WTC11 (cell line): ENCODE data around the gene CIC. TPM values are rescaled to one million over a fixed set of nuclear protein-coding genes. Genes with fewer than 3 reads are reported as not detected.

Source experiments
- ATAC-seq: fragments of 200-7000 bp; cut with Tn5 transposase; 2 replicates; pipeline ENCODE4 v1.10.0; 2021; ENCODE audit warnings: mild to moderate bottlenecking, moderate library complexity
- Bru-seq: library from RNA; stranded (reverse); fragments of 400-500 nt; gene quantifications from one replicate; lab custom pipeline; 2021; lab: Mats Ljungman, UMichigan
- CTCF ChIA-PET: fragments of 300-600 bp; sonication (Branson Sonifier 250); formaldehyde crosslinking; loops from one replicate; lab custom pipeline; 2021; ENCODE audit warnings: antibody characterized with exemption; lab: Charles Lee
- POLR2A ChIA-PET: fragments of 350-600 bp; sonication (Branson Sonifier 250); formaldehyde crosslinking; loops from one replicate; lab custom pipeline; 2021; ENCODE audit warnings: antibody characterized with exemption; lab: Charles Lee
- DNase-seq: peaks from one replicate; pipeline ENCODE4 v3.0.0; 2021; ENCODE audit warnings: low spot score
- H3K27ac Mint-ChIP-seq: 2 replicates; pipeline ENCODE4 v1.8.0; 2021; ENCODE audit warnings: mixed read lengths
- H3K27me3 Mint-ChIP-seq: 2 replicates; pipeline ENCODE4 v1.8.0; 2021; ENCODE audit warnings: low read depth, mild to moderate bottlenecking, moderate library complexity, mixed read lengths
- H3K36me3 Mint-ChIP-seq: 2 replicates; pipeline ENCODE4 v1.8.0; 2021; ENCODE audit warnings: mixed read lengths
- H3K4me1 Mint-ChIP-seq: 2 replicates; pipeline ENCODE4 v1.8.0; 2022; ENCODE audit warnings: mixed read lengths
- H3K4me3 Mint-ChIP-seq: 2 replicates; pipeline ENCODE4 v1.8.0; 2021; ENCODE audit warnings: mild to moderate bottlenecking, moderate library complexity, mixed read lengths
- H3K9me3 Mint-ChIP-seq: 2 replicates; pipeline ENCODE4 v1.8.0; 2021; ENCODE audit warnings: mixed read lengths
- ARID4B ChIP-seq: sonication (generic); formaldehyde crosslinking; IDR thresholded peaks from 2 replicates; pipeline ENCODE4 v1.8.0; 2023; ENCODE audit warnings: missing genetic modification reagents, mild to moderate bottlenecking, borderline replicate concordance
- CREM ChIP-seq: sonication (generic); formaldehyde crosslinking; IDR thresholded peaks from 2 replicates; pipeline ENCODE4 v1.8.1; 2022; ENCODE audit warnings: mild to moderate bottlenecking, missing genetic modification reagents, moderate library complexity
- CTCF ChIP-seq: fragments of 200-600 bp; IDR thresholded peaks from 2 replicates; pipeline ENCODE4 v1.8.0; 2022; ENCODE audit warnings: antibody characterized with exemption
- ETV6 ChIP-seq: sonication (generic); formaldehyde crosslinking; IDR thresholded peaks from 2 replicates; pipeline ENCODE4 v1.8.1; 2022; ENCODE audit warnings: mild to moderate bottlenecking, missing genetic modification reagents
- FOXK1 ChIP-seq: sonication (generic); formaldehyde crosslinking; IDR thresholded peaks from 2 replicates; pipeline ENCODE4 v1.8.0; 2022; ENCODE audit warnings: mild to moderate bottlenecking, moderate library complexity, missing genetic modification reagents
- FOXP1 ChIP-seq: sonication (generic); formaldehyde crosslinking; IDR thresholded peaks from 2 replicates; pipeline ENCODE4 v1.8.0; 2022; ENCODE audit warnings: missing genetic modification reagents, mild to moderate bottlenecking, moderate library complexity, borderline replicate concordance
- HMGXB4 ChIP-seq: sonication (generic); formaldehyde crosslinking; IDR thresholded peaks from 2 replicates; pipeline ENCODE4 v1.8.1; 2023; ENCODE audit warnings: mild to moderate bottlenecking, moderate library complexity, missing genetic modification reagents
- MYBL2 ChIP-seq: sonication (generic); formaldehyde crosslinking; IDR thresholded peaks from 2 replicates; pipeline ENCODE4 v1.8.1; 2023; ENCODE audit warnings: mild to moderate bottlenecking, moderate library complexity, missing genetic modification reagents
- NFATC4 ChIP-seq: fragments of 250-450 bp; sonication (Bioruptor Pico); IDR thresholded peaks from 2 replicates; pipeline ENCODE4 v1.9.0; 2021; ENCODE audit warnings: mild to moderate bottlenecking
- NFYB ChIP-seq: sonication (generic); formaldehyde crosslinking; conservative IDR thresholded peaks from 2 replicates; pipeline ENCODE4 v1.8.0; 2022; ENCODE audit warnings: low read depth, missing genetic modification reagents
- NR1H2 ChIP-seq: sonication (generic); formaldehyde crosslinking; IDR thresholded peaks from 2 replicates; pipeline ENCODE4 v1.9.0; 2021; ENCODE audit warnings: mild to moderate bottlenecking, moderate library complexity, missing genetic modification reagents
- PRRX2 ChIP-seq: fragments of 250-450 bp; sonication (Bioruptor Pico); IDR thresholded peaks from 2 replicates; pipeline ENCODE4 v1.8.0; 2021; ENCODE audit warnings: mild to moderate bottlenecking
- SP1 ChIP-seq: sonication (generic); formaldehyde crosslinking; conservative IDR thresholded peaks from 2 replicates; pipeline ENCODE4 v1.8.1; 2022; ENCODE audit warnings: missing genetic modification reagents
- TEAD1 ChIP-seq: sonication (generic); formaldehyde crosslinking; IDR thresholded peaks from 2 replicates; pipeline ENCODE4 v1.8.0; 2022; ENCODE audit warnings: mild to moderate bottlenecking, missing genetic modification reagents
- TEAD4 ChIP-seq: sonication (generic); formaldehyde crosslinking; IDR thresholded peaks from 2 replicates; pipeline ENCODE4 v1.8.0; 2022; ENCODE audit warnings: mild to moderate bottlenecking, missing genetic modification reagents
- ZBTB43 ChIP-seq: sonication (generic); formaldehyde crosslinking; IDR thresholded peaks from 2 replicates; pipeline ENCODE4 v1.8.1; 2023; ENCODE audit warnings: mild to moderate bottlenecking, missing genetic modification reagents
- ZNF263 ChIP-seq: sonication (generic); formaldehyde crosslinking; IDR thresholded peaks from 2 replicates; pipeline ENCODE4 v1.8.1; 2022; ENCODE audit warnings: low read depth, mild to moderate bottlenecking, moderate library complexity, missing genetic modification reagents
- ZNF317 ChIP-seq: sonication (generic); formaldehyde crosslinking; IDR thresholded peaks from 2 replicates; pipeline ENCODE4 v1.8.1; 2023; ENCODE audit warnings: low read depth, mild to moderate bottlenecking, moderate library complexity, missing genetic modification reagents, borderline replicate concordance
- ZNF396 ChIP-seq: fragments of 250-450 bp; sonication (Bioruptor Pico); IDR thresholded peaks from 2 replicates; pipeline ENCODE4 v1.8.0; 2021; ENCODE audit warnings: mild to moderate bottlenecking, moderate library complexity, borderline replicate concordance
- ZNF671 ChIP-seq: fragments of 250-450 bp; sonication (Bioruptor Pico); IDR thresholded peaks from 2 replicates; pipeline ENCODE4 v1.8.0; 2021; ENCODE audit warnings: mild to moderate bottlenecking
- long read RNA-seq, 3 experiments: library from RNA in 1 of 3; library from capped mRNA in 1 of 3; library from polyadenylated mRNA in 1 of 3; unstranded in 2 of 3; stranded (forward) in 1 of 3; transcript quantifications; one replicate each; pipeline ENCODE4 v2.0.0, GENCODE V29; 2021
- total RNA-seq: library from RNA; stranded (reverse); gene quantifications from 3 replicates; pipeline ENCODE4 v1.2.3, GENCODE V29; 2021

CIC gene
- total RNA-seq (53.0 to 58.5 TPM (median 55.8 TPM) in 3 replicates), Bru-seq, nascent RNA (percentile 51 among the genes with signal in this experiment)
- long read RNA-seq, experiment 1, partial matches to known transcripts = 29 of 50 reads
- long read RNA-seq, experiment 1, other reads (novel, unspliced or antisense) = 20 of 50 reads
- long read RNA-seq, experiment 2, partial matches to known transcripts = 28 of 57 reads
- long read RNA-seq, experiment 2, other reads (novel, unspliced or antisense) = 28 of 57 reads
- long read RNA-seq, experiment 3 = 0 reads

- ATAC-seq = peak; percentile 94
- ChIA-PET CTCF (interaction anchor here (0.7 to 3.2 kb wide), 3 partner anchors 11 to 83 kb away, joined by 3 to 21 read pairs (median 4); no protein-coding TSS in a partner anchor), POLR2A (interaction anchor here (1.2 to 1.5 kb wide), 2 partner anchors 11 to 26 kb away, joined by 3 to 5 read pairs; no protein-coding TSS in a partner anchor)
- peaks cover 22% of the 10 kb centered on the region for H3K4me1 Mint-ChIP-seq
- H3K36me3 Mint-ChIP-seq = no peaks in the 10 kb centered on the region
- peaks cover 13% of the 10 kb centered on the region for H3K27me3 Mint-ChIP-seq
- peak within 1 kb of the TSS; percentile 73 for H3K27ac Mint-ChIP-seq
- TF ChIP-seq NFYB (CRISPR knock-in tag) = peak; percentile 99
- TF ChIP-seq TEAD1 (CRISPR knock-in tag) = no peak
- TF ChIP-seq FOXK1 (CRISPR knock-in tag) = peak; percentile 72
- peak; percentile 98 for TF ChIP-seq SP1
- TF ChIP-seq ZNF396 = no peak
- peak; percentile 100 for DNase-seq
- no peaks in the 10 kb centered on the region for H3K9me3 Mint-ChIP-seq
- peak within 1 kb of the TSS; percentile 80; the same call in 1 of the 2 replicates for H3K4me3 Mint-ChIP-seq
Observed at GRCh38 chr19:42268704-42269477, at the start of gene CIC. TSS of gene CIC (plus strand) at chr19:42269252. CDS start at chr19:42271784, 2,532 bp downstream.

- peak; percentile 99 for DNase-seq
- ATAC-seq = peak; percentile 87
- no peaks in the 10 kb centered on the region; the same call in 1 of the 2 replicates for H3K27me3 Mint-ChIP-seq
- peak within 1 kb of the TSS; percentile 97 for H3K4me3 Mint-ChIP-seq
- peaks cover 40% of the 10 kb centered on the region for H3K4me1 Mint-ChIP-seq
- ChIA-PET POLR2A (interaction anchor here (1.0 to 1.2 kb wide), 2 partner anchors 23 to 85 kb away, joined by 3 read pairs; no protein-coding TSS in a partner anchor), CTCF (interaction anchor here (0.8 to 2.5 kb wide), 5 partner anchors 23 to 111 kb away, joined by 3 to 18 read pairs (median 6); partner anchors contain the start of genes GSK3A and POU2F2)
- H3K27ac Mint-ChIP-seq = peak within 1 kb of the TSS; percentile 98
- H3K9me3 Mint-ChIP-seq = no peaks in the 10 kb centered on the region
- H3K36me3 Mint-ChIP-seq = peaks cover 26% of the 10 kb centered on the region
- TF ChIP-seq ZNF317 (CRISPR knock-in tag) (no peak), ZBTB43 (CRISPR knock-in tag) (0 out of 2 replicates have a peak, but pooled peaks have one; percentile 40), NFYB (CRISPR knock-in tag) (peak; percentile 99), NR1H2 (CRISPR knock-in tag) (no peak), ZNF671 (no peak), CREM (CRISPR knock-in tag) (peak; percentile 59; the same call in 1 of the 2 replicates), HMGXB4 (CRISPR knock-in tag) (0 out of 2 replicates have a peak, but pooled peaks have one; percentile 18), ARID4B (CRISPR knock-in tag) (peak; percentile 69; the same call in 1 of the 2 replicates), ETV6 (CRISPR knock-in tag) (0 out of 2 replicates have a peak, but pooled peaks have one; percentile 79), NFATC4 (no peak), TEAD4 (CRISPR knock-in tag) (no peak), PRRX2 (CRISPR knock-in tag) (no peak), MYBL2 (CRISPR knock-in tag) (no peak), ZNF263 (CRISPR knock-in tag) (no peak), CTCF (no peak), FOXP1 (CRISPR knock-in tag) (no peak)
Observed at GRCh38 chr19:42219812-42220750, 49.0 kb upstream of the CIC start, which contains the start of gene ZNF526. TSS of gene ZNF526 (plus strand) at chr19:42220312. CDS start at chr19:42224404, 4,092 bp downstream.
